Stomach (tissue), 4 donors: ENCODE results near the gene PRLR.

ENCODE experiments used
- POLR2A ChIP-seq, 4 donors: fragments of 450-650 bp; IDR thresholded peaks; one replicate each; pipeline ENCODE4 v1.6.1; 2016; ENCODE audit warnings: antibody characterized with exemption in 4 of 4, control low read depth in 2 of 4, mild to moderate bottlenecking in 1 of 4, moderate library complexity in 1 of 4
- TF ChIP-seq, protein P1 (sequence below), 7 experiments: fragments of 450-650 bp in 4 of 7; fragments of 200-600 bp in 3 of 7; sonication (generic) in 3 of 7; IDR thresholded peaks; one replicate each; pipeline ENCODE4 v1.5.1; 2016 to 2019; ENCODE audit warnings: antibody characterized with exemption in 7 of 7, control low read depth in 2 of 7, mild to moderate bottlenecking in 1 of 7

DNA sequence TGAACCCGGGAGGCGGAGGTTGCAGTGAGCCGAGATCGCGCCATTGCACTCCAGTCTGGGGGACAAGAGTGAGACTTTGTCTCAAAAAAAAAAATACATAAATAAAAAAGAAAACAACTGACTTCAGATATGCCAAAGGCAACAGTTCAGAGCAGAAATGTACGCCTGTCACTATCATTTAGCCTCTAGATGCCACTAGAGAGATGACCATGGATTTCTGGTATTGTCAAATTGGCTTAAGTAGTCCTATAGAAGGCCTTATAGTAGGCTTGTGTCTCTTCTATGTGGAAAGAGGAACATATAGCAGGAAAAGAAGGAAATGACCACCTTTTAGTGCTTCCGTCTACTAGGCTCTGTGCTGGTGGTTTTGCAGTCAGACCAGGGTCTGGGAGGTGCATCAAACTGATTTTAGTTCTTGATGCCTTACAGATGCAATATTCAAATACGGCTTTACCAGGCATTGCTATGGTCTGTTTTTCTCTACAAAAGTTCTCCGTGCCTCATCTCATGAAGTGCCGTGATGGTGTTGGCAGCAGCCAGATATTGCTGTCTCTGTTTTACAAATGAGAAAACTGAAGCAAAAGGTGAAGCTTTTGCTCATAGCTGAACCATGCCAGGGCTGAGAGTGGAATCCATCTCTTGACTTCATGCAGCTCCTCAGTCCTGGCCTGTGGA is 199.7 kb downstream of the PRLR start:
- no peak for TF ChIP-seq POLR2A (IDR thresholded peaks at IDR 0.05)
- TF ChIP-seq, protein P1, sequence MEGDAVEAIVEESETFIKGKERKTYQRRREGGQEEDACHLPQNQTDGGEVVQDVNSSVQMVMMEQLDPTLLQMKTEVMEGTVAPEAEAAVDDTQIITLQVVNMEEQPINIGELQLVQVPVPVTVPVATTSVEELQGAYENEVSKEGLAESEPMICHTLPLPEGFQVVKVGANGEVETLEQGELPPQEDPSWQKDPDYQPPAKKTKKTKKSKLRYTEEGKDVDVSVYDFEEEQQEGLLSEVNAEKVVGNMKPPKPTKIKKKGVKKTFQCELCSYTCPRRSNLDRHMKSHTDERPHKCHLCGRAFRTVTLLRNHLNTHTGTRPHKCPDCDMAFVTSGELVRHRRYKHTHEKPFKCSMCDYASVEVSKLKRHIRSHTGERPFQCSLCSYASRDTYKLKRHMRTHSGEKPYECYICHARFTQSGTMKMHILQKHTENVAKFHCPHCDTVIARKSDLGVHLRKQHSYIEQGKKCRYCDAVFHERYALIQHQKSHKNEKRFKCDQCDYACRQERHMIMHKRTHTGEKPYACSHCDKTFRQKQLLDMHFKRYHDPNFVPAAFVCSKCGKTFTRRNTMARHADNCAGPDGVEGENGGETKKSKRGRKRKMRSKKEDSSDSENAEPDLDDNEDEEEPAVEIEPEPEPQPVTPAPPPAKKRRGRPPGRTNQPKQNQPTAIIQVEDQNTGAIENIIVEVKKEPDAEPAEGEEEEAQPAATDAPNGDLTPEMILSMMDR (IDR thresholded peaks at IDR 0.05): no peak
